K562 (cell line): ENCODE measurements around the gene ZNF296. TPM values are rescaled to one million over a fixed set of nuclear protein-coding genes. Genes with fewer than 3 reads are reported as not detected.

Experiments
- ARHGAP35 ChIP-seq: fragments of 450-650 bp; IDR thresholded peaks from 2 replicates; pipeline ENCODE4 v1.6.1; 2018; ENCODE audit not compliant: partially characterized antibody
- BACH1 ChIP-seq: fragments of 200-800 bp; sonication (Bioruptor generic); IDR thresholded peaks from 2 replicates; pipeline ENCODE4 v1.6.1; 2016; ENCODE audit warnings: missing genetic modification characterization, missing compliant biosample characterization
- ELF2 ChIP-seq: fragments of 250-450 bp; sonication (Bioruptor Pico); IDR thresholded peaks from 2 replicates; pipeline ENCODE4 v1.5.0; 2021; ENCODE audit warnings: mild to moderate bottlenecking
- HLTF ChIP-seq: fragments of 450-650 bp; IDR thresholded peaks from 2 replicates; pipeline ENCODE4 v1.6.1; 2016
- HMGN3 ChIP-seq: IDR thresholded peaks from 2 replicates; pipeline ENCODE4 v1.6.1; 2011; ENCODE audit warnings: borderline replicate concordance, low read depth, mild to moderate bottlenecking, mixed read lengths, low read length; ENCODE audit not compliant: insufficient read length; ENCODE audit errors: extremely low read depth
- NR2C1 ChIP-seq, 2 experiments: fragments of 450-650 bp; IDR thresholded peaks; 2 replicates each; pipeline ENCODE4 v1.6.1; 2017; ENCODE audit warnings: mild to moderate bottlenecking in 2 of 2, antibody characterized with exemption in 1 of 2, inconsistent platforms in 1 of 2, missing compliant biosample characterization in 1 of 2, missing genetic modification characterization in 1 of 2
- RBFOX2 ChIP-seq: fragments of 200-400 bp; formaldehyde crosslinking; IDR thresholded peaks from 2 replicates; pipeline ENCODE4 v1.6.1; 2017; ENCODE audit warnings: low read depth, mild to moderate bottlenecking, low read length, moderate library complexity
- SAFB2 ChIP-seq: fragments of 200-400 bp; formaldehyde crosslinking; IDR thresholded peaks from 2 replicates; pipeline ENCODE4 v1.6.1; 2018; ENCODE audit warnings: borderline replicate concordance, low read length, low read depth, moderate library complexity; ENCODE audit not compliant: severe bottlenecking
- TBL1XR1 ChIP-seq, 2 experiments: IDR thresholded peaks; 2 replicates each; pipeline ENCODE4 v1.6.1; 2012; ENCODE audit warnings: improper control_type of control experiment in 2 of 2, low read length in 2 of 2, mild to moderate bottlenecking in 1 of 2
- polyA plus RNA-seq, 8 experiments: library from polyadenylated mRNA; depleted of rRNA in 4 of 8; stranded (reverse) in 5 of 8; unstranded in 3 of 8; fragments of >200 nt; fragmentation: Nextera tagmentation in 2 of 8; fragmentation: Illumina TruSeq in 1 of 8; extraction: Ambion mirVana in 2 of 8; extraction: Trizol in 1 of 8; gene quantifications; 2 replicates each; pipeline versions ENCODE4 v1.2.1 to v1.2.3, GENCODE V29; 2011 to 2014; ENCODE audit warnings: inconsistent platforms in 1 of 8, missing spikeins in 1 of 8
- total RNA-seq, 7 experiments: library from RNA; depleted of rRNA in 6 of 7; stranded (reverse); fragments of >200 nt in 6 of 7; fragmentation: Illumina TruSeq in 2 of 7; extraction: Trizol in 2 of 7; gene quantifications; 2 replicates each; pipeline versions ENCODE4 v1.2.1 to v1.2.3, GENCODE V29; 2011 to 2021; ENCODE audit warnings: low replicate concordance in 1 of 7
- TF ChIP-seq, protein P1 (sequence below), 3 experiments: fragments of 200-800 bp in 1 of 3; fragments of 250-450 bp in 1 of 3; fragments of 450-650 bp in 1 of 3; sonication (Bioruptor Pico) in 1 of 3; sonication (Bioruptor generic) in 1 of 3; formaldehyde crosslinking in 1 of 3; IDR thresholded peaks; 2 replicates each; pipeline versions ENCODE4 v1.6.1 to v1.8.0; 2016 to 2022; ENCODE audit warnings: mild to moderate bottlenecking in 2 of 3, missing genetic modification characterization in 2 of 3, missing compliant biosample characterization in 1 of 3, moderate library complexity in 1 of 3
- TF ChIP-seq, protein P2 (sequence below), 2 experiments: fragments of 200-800 bp in 1 of 2; sonication (Bioruptor generic) in 1 of 2; sonication (generic) in 1 of 2; formaldehyde crosslinking in 1 of 2; IDR thresholded peaks in 1 of 2; conservative IDR thresholded peaks in 1 of 2; 2 replicates each; pipeline versions ENCODE4 v1.5.0 to v1.6.1; 2016 to 2020; ENCODE audit warnings: missing compliant biosample characterization in 1 of 2, missing genetic modification characterization in 1 of 2, missing genetic modification reagents in 1 of 2
- TF ChIP-seq, protein P3 (sequence below): sonication (generic); formaldehyde crosslinking; IDR thresholded peaks from 2 replicates; pipeline ENCODE4 v1.8.1; 2023; ENCODE audit warnings: missing genetic modification reagents, mild to moderate bottlenecking, borderline replicate concordance

The ZNF296 gene
- total and polyA plus RNA-seq, 9 of the 15 experiments (the other 6 are each of a cell fraction or from before 2014, with no cell fraction given): 0.03 to 8.8 (median 0.47) TPM; not detected in 1

DNA sequence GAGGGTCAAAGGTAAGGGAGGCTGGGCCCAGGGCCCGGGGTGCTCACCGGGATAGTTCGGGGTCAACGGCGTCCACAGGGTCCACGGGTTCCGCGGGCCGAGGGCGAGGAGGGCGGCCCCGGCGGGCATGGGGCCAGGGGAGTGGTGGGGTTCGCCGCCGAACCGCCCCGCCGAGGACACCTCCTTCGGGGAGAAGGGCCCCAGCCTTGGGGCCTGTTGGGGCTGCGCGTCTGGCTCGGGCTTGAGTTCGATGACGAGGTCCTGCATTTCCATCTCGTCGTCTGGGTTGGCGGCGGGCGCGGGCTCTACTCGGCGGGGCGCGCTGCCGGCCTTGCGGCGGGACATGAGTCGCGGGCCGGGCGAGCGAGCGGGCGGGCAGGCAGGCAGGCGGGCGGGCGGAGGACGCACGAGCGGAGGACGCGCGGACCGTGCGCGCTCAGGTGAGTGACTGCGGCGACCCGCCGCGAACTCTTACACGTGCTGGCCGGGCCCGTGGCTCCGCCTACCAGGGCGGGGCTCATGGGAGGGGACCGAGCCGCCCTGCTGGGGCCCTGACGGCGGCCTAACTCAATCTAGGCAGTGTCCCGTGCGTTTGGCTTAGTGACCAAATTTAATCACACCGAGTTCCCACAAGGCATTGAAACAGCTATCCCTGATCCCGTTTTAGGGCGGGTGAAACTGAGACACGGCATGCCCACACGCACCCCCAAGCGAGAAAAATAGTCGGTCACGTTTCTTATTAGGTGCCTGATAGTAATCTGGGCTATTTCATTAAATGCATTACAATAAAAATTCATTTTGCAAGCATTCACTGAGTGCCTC lies at the start of gene ZNF296 (continued):
- TF ChIP-seq, protein P1, sequence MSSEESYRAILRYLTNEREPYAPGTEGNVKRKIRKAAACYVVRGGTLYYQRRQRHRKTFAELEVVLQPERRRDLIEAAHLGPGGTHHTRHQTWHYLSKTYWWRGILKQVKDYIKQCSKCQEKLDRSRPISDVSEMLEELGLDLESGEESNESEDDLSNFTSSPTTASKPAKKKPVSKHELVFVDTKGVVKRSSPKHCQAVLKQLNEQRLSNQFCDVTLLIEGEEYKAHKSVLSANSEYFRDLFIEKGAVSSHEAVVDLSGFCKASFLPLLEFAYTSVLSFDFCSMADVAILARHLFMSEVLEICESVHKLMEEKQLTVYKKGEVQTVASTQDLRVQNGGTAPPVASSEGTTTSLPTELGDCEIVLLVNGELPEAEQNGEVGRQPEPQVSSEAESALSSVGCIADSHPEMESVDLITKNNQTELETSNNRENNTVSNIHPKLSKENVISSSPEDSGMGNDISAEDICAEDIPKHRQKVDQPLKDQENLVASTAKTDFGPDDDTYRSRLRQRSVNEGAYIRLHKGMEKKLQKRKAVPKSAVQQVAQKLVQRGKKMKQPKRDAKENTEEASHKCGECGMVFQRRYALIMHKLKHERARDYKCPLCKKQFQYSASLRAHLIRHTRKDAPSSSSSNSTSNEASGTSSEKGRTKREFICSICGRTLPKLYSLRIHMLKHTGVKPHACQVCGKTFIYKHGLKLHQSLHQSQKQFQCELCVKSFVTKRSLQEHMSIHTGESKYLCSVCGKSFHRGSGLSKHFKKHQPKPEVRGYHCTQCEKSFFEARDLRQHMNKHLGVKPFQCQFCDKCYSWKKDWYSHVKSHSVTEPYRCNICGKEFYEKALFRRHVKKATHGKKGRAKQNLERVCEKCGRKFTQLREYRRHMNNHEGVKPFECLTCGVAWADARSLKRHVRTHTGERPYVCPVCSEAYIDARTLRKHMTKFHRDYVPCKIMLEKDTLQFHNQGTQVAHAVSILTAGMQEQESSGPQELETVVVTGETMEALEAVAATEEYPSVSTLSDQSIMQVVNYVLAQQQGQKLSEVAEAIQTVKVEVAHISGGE (CRISPR knock-in tag; IDR thresholded peaks at IDR 0.05): peak in 1 of 3 experiments; percentile 71; a peak in 1 of 6 replicates
- TF ChIP-seq HLTF: no peak
- no peak for TF ChIP-seq BACH1 (tag)
- peak; percentile 84 for TF ChIP-seq RBFOX2
- TF ChIP-seq SAFB2: no peak
- peak in 1 of 2 experiments; percentile 9; a peak in 2 of 4 replicates for TF ChIP-seq TBL1XR1 (IDR thresholded peaks at IDR 0.05; ENCODE audit: low read length in 2 of 2)
- no peak for TF ChIP-seq ELF2 (CRISPR knock-in tag)
- TF ChIP-seq HMGN3: peak; percentile 90
- no peak for TF ChIP-seq ARHGAP35
- TF ChIP-seq, protein P2, sequence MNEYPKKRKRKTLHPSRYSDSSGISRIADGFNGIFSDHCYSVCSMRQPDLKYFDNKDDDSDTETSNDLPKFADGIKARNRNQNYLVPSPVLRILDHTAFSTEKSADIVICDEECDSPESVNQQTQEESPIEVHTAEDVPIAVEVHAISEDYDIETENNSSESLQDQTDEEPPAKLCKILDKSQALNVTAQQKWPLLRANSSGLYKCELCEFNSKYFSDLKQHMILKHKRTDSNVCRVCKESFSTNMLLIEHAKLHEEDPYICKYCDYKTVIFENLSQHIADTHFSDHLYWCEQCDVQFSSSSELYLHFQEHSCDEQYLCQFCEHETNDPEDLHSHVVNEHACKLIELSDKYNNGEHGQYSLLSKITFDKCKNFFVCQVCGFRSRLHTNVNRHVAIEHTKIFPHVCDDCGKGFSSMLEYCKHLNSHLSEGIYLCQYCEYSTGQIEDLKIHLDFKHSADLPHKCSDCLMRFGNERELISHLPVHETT (CRISPR knock-in tag; conservative IDR thresholded peaks at IDR 0.05 in 1 of 2, IDR thresholded peaks at IDR 0.05 in 1 of 2): 0 out of 4 replicates have a peak, but pooled peaks of 1 of the 2 experiments have one; percentile 15
- no peak; the same call in 1 of the 2 replicates for TF ChIP-seq NR2C1 (IDR thresholded peaks at IDR 0.05)
- no peak for TF ChIP-seq NR2C1 (tag; IDR thresholded peaks at IDR 0.05)
- TF ChIP-seq, protein P3, sequence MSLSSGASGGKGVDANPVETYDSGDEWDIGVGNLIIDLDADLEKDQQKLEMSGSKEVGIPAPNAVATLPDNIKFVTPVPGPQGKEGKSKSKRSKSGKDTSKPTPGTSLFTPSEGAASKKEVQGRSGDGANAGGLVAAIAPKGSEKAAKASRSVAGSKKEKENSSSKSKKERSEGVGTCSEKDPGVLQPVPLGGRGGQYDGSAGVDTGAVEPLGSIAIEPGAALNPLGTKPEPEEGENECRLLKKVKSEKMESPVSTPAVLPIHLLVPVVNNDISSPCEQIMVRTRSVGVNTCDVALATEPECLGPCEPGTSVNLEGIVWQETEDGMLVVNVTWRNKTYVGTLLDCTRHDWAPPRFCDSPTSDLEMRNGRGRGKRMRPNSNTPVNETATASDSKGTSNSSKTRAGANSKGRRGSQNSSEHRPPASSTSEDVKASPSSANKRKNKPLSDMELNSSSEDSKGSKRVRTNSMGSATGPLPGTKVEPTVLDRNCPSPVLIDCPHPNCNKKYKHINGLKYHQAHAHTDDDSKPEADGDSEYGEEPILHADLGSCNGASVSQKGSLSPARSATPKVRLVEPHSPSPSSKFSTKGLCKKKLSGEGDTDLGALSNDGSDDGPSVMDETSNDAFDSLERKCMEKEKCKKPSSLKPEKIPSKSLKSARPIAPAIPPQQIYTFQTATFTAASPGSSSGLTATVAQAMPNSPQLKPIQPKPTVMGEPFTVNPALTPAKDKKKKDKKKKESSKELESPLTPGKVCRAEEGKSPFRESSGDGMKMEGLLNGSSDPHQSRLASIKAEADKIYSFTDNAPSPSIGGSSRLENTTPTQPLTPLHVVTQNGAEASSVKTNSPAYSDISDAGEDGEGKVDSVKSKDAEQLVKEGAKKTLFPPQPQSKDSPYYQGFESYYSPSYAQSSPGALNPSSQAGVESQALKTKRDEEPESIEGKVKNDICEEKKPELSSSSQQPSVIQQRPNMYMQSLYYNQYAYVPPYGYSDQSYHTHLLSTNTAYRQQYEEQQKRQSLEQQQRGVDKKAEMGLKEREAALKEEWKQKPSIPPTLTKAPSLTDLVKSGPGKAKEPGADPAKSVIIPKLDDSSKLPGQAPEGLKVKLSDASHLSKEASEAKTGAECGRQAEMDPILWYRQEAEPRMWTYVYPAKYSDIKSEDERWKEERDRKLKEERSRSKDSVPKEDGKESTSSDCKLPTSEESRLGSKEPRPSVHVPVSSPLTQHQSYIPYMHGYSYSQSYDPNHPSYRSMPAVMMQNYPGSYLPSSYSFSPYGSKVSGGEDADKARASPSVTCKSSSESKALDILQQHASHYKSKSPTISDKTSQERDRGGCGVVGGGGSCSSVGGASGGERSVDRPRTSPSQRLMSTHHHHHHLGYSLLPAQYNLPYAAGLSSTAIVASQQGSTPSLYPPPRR (CRISPR knock-in tag): peak; percentile 66; the same call in 1 of the 2 replicates
